ENCODE data around the gene YWHAE. TPM values are rescaled to one million over a fixed set of nuclear protein-coding genes. Genes with fewer than 3 reads are reported as not detected.

Gene YWHAE
- polyA plus RNA-seq (2012; ENCODE audit: insufficient read length, low read depth), result 902 TPM

- TF ChIP-seq TAF1 (IDR thresholded peaks at IDR 0.05; ENCODE audit: borderline replicate concordance, insufficient read depth, low read length) (peak; percentile 86), REST (IDR thresholded peaks at IDR 0.05; ENCODE audit: insufficient read depth in 1 of 2, low read depth in 2 of 2, low read length in 2 of 2) (peak in 1 of 2 experiments; percentile 64; a peak in 3 of 4 replicates), FOXP2 (optimal IDR thresholded peaks at IDR 0.05; ENCODE audit: borderline replicate concordance, extremely low read depth, extremely low read length, insufficient read depth) (no peak), SIN3A (IDR thresholded peaks at IDR 0.05; ENCODE audit: borderline replicate concordance, insufficient read depth, low read length) (no peak; the same call in none of the 2 replicates), POLR2AphosphoS5 (IDR thresholded peaks at IDR 0.05; ENCODE audit: low read depth, low read length) (peak; percentile 98)
These were observed at the start of gene YWHAE for GRCh38 chr17:1399679-1400512. TSS of gene YWHAE (minus strand) at chr17:1400222. CDS start at chr17:1400110, 112 bp downstream.

GRCh38 chr17:1449412-1449967 is 49.5 kb upstream of the YWHAE start:
- no peak for TF ChIP-seq FOXP2 (optimal IDR thresholded peaks at IDR 0.05; ENCODE audit: borderline replicate concordance, extremely low read depth, extremely low read length, insufficient read depth)
- no peak for TF ChIP-seq TAF1 (IDR thresholded peaks at IDR 0.05; ENCODE audit: borderline replicate concordance, insufficient read depth, low read length)
- no peak for TF ChIP-seq POLR2AphosphoS5 (IDR thresholded peaks at IDR 0.05; ENCODE audit: low read depth, low read length)
- TF ChIP-seq SIN3A (IDR thresholded peaks at IDR 0.05; ENCODE audit: borderline replicate concordance, insufficient read depth, low read length), result no peak
- no peak for TF ChIP-seq REST (IDR thresholded peaks at IDR 0.05; ENCODE audit: insufficient read depth in 1 of 2, low read depth in 2 of 2, low read length in 2 of 2)

GRCh38 chr17:1447052-1447451 is 47.0 kb upstream of the YWHAE start:
- TF ChIP-seq FOXP2 (optimal IDR thresholded peaks at IDR 0.05; ENCODE audit: borderline replicate concordance, extremely low read depth, extremely low read length, insufficient read depth) (no peak), POLR2AphosphoS5 (IDR thresholded peaks at IDR 0.05; ENCODE audit: low read depth, low read length) (0 out of 2 replicates have a peak, but pooled peaks have one; percentile 36), SIN3A (IDR thresholded peaks at IDR 0.05; ENCODE audit: borderline replicate concordance, insufficient read depth, low read length) (0 out of 2 replicates have a peak, but pooled peaks have one; percentile 45)

- TF ChIP-seq FOXP2 (optimal IDR thresholded peaks at IDR 0.05; ENCODE audit: borderline replicate concordance, extremely low read depth, extremely low read length, insufficient read depth) (no peak), POLR2AphosphoS5 (IDR thresholded peaks at IDR 0.05; ENCODE audit: low read depth, low read length) (no peak), TAF1 (IDR thresholded peaks at IDR 0.05; ENCODE audit: borderline replicate concordance, insufficient read depth, low read length) (no peak), REST (IDR thresholded peaks at IDR 0.05; ENCODE audit: insufficient read depth in 1 of 2, low read depth in 2 of 2, low read length in 2 of 2) (no peak), SIN3A (IDR thresholded peaks at IDR 0.05; ENCODE audit: borderline replicate concordance, insufficient read depth, low read length) (no peak)
These were observed 46.2 kb upstream of the YWHAE start for GRCh38 chr17:1446201-1446600.

- no peak for TF ChIP-seq SIN3A (IDR thresholded peaks at IDR 0.05; ENCODE audit: borderline replicate concordance, insufficient read depth, low read length)
- no peak for TF ChIP-seq FOXP2 (optimal IDR thresholded peaks at IDR 0.05; ENCODE audit: borderline replicate concordance, extremely low read depth, extremely low read length, insufficient read depth)
These were observed 42.2 kb upstream of the YWHAE start for GRCh38 chr17:1442187-1442586.

Measured in PFSK-1 (cell line).